ENCODE data around the gene MAN1B1. TPM values are rescaled to one million over a fixed set of nuclear protein-coding genes. Genes with fewer than 3 reads are reported as not detected.

Gene MAN1B1
- total RNA-seq, 4 donors from 2014 or later = 26.1 to 30.2 (median 29.3) TPM

GRCh38 chr9:137052293-137052692 is 34.5 kb upstream of the MAN1B1 start:
- Histone ChIP-seq H3K9me3 (no peaks in the 10 kb centered on the region), H3K27me3 (peaks cover 76% of the 10 kb centered on the region), H3K4me3 (no peak overlapping the region), H3K27ac (no peak overlapping the region), H3K36me3 (no peaks in the 10 kb centered on the region), H3K4me1 (peaks cover 0 to 62% (median 34%) of the 10 kb centered on the region in 3 donors)
- 80% methylated on average over 1 of the region's 8 CpGs; no CpG with 5 or more reads in 1 of the 2 donors for WGBS, 2 donors (ENCODE audit: low coverage in 1 of 2)
- no peak for ATAC-seq
- no peak for TF ChIP-seq CTCF (IDR thresholded peaks at IDR 0.05)
- TF ChIP-seq POLR2AphosphoS5 (IDR thresholded peaks at IDR 0.05) = no peak
- no peak for TF ChIP-seq POLR2A (IDR thresholded peaks at IDR 0.05)
- TF ChIP-seq EP300 (IDR thresholded peaks at IDR 0.05) = no peak

- no CpG with 5 or more reads among the region's 71 CpGs for WGBS, 2 donors (ENCODE audit: low coverage in 1 of 2)
- Histone ChIP-seq H3K36me3 (no peaks in the 10 kb centered on the region), H3K4me1 (peaks cover 0 to 71% (median 37%) of the 10 kb centered on the region in 3 donors), H3K9me3 (no peaks in the 10 kb centered on the region), H3K27me3 (peaks cover 67% of the 10 kb centered on the region), H3K4me3 (peak overlapping the region in 1 of 2 donors; percentile 51), H3K27ac (peak overlapping the region in 2 of 4 donors; percentile 68 to 69)
- ATAC-seq = no peak
- TF ChIP-seq POLR2A (IDR thresholded peaks at IDR 0.05) = no peak
- TF ChIP-seq EP300 (IDR thresholded peaks at IDR 0.05) = no peak
- no peak for TF ChIP-seq POLR2AphosphoS5 (IDR thresholded peaks at IDR 0.05)
- TF ChIP-seq CTCF (IDR thresholded peaks at IDR 0.05) = no peak
Observed at GRCh38 chr9:137052998-137053943, 33.5 kb upstream of the MAN1B1 start.

GRCh38 chr9:137053944-137054931 is 32.5 kb upstream of the MAN1B1 start, which contains the start of gene ENTPD2:
TSS of gene ENTPD2 (minus strand) at chr9:137054061. CDS start at chr9:137053997, 64 bp downstream.
- Histone ChIP-seq H3K9me3 (no peaks in the 10 kb centered on the region), H3K36me3 (no peaks in the 10 kb centered on the region), H3K4me3 (peak within 1 kb of the TSS in 1 of 2 donors; percentile 51), H3K27me3 (peaks cover 57% of the 10 kb centered on the region), H3K27ac (peak within 1 kb of the TSS in 3 of 4 donors; percentile 56 to 69 (median 68)), H3K4me1 (peaks cover 0 to 63% (median 37%) of the 10 kb centered on the region in 3 donors)
- ATAC-seq = no peak
- TF ChIP-seq POLR2AphosphoS5 (IDR thresholded peaks at IDR 0.05) (no peak), POLR2A (IDR thresholded peaks at IDR 0.05) (no peak), EP300 (IDR thresholded peaks at IDR 0.05) (no peak), CTCF (IDR thresholded peaks at IDR 0.05) (no peak)
- 20 to 69% methylated on average over 3 to 5 of the region's 90 CpGs for WGBS, 2 donors (ENCODE audit: low coverage in 1 of 2)

GRCh38 chr9:137054932-137055384 is 31.8 kb upstream of the MAN1B1 start:
- ATAC-seq = no peak

More at GRCh38 chr9:137054932-137055384, 31.8 kb upstream of the MAN1B1 start:
- Histone ChIP-seq H3K27me3 (peaks cover 50% of the 10 kb centered on the region), H3K9me3 (no peaks in the 10 kb centered on the region), H3K36me3 (no peaks in the 10 kb centered on the region), H3K4me1 (peaks cover 0 to 58% (median 37%) of the 10 kb centered on the region in 3 donors), H3K27ac (peak overlapping the region in 3 of 4 donors; percentile 56 to 69 (median 68)), H3K4me3 (no peak overlapping the region)
- no peak for TF ChIP-seq POLR2AphosphoS5 (IDR thresholded peaks at IDR 0.05)
- no peak for TF ChIP-seq EP300 (IDR thresholded peaks at IDR 0.05)
- no CpG with 5 or more reads among the region's 17 CpGs for WGBS, 2 donors (ENCODE audit: low coverage in 1 of 2)
